K562 (cell line): ENCODE data around the gene NR3C1. TPM values are rescaled to one million over a fixed set of nuclear protein-coding genes. Genes with fewer than 3 reads are reported as not detected.
A peak's percentile ranks its signal among the peaks of the same experiment; 100 is the strongest.

Source experiments
- ASH1L ChIP-seq: fragments of 450-650 bp; IDR thresholded peaks from 2 replicates; pipeline ENCODE4 v1.6.1; 2018; ENCODE audit warnings: borderline replicate concordance, mild to moderate bottlenecking, low read depth; ENCODE audit not compliant: partially characterized antibody
- ATF3 ChIP-seq, 2 experiments: fragments of 450-650 bp in 1 of 2; sonication (generic) in 1 of 2; formaldehyde crosslinking in 1 of 2; IDR thresholded peaks in 1 of 2; conservative IDR thresholded peaks in 1 of 2; 2 replicates each; pipeline versions ENCODE4 v1.6.1 to v1.8.1; 2016 to 2023; ENCODE audit warnings: mild to moderate bottlenecking in 2 of 2, moderate library complexity in 2 of 2, inconsistent platforms in 1 of 2, missing genetic modification reagents in 1 of 2
- FIP1L1 ChIP-seq: fragments of 200-400 bp; formaldehyde crosslinking; IDR thresholded peaks from 2 replicates; pipeline ENCODE4 v1.6.1; 2018; ENCODE audit warnings: mild to moderate bottlenecking, low read depth, low read length; ENCODE audit not compliant: poor library complexity, severe bottlenecking
- HDAC2 ChIP-seq: fragments of 450-650 bp; IDR thresholded peaks from 2 replicates; pipeline ENCODE4 v1.6.1; 2016; ENCODE audit warnings: mild to moderate bottlenecking
- HOMEZ ChIP-seq: fragments of 250-450 bp; sonication (Bioruptor Pico); IDR thresholded peaks from 2 replicates; pipeline ENCODE4 v1.4.0; 2020; ENCODE audit warnings: mild to moderate bottlenecking, moderate library complexity
- PCBP1 ChIP-seq: fragments of 200-400 bp; formaldehyde crosslinking; IDR thresholded peaks from 2 replicates; pipeline ENCODE4 v1.6.1; 2018; ENCODE audit warnings: mild to moderate bottlenecking, low read depth, low read length; ENCODE audit not compliant: poor library complexity, severe bottlenecking
- RB1 ChIP-seq: fragments of 450-650 bp; IDR thresholded peaks from 2 replicates; pipeline ENCODE4 v1.6.1; 2017; ENCODE audit warnings: low read depth, mild to moderate bottlenecking
- RFX5 ChIP-seq: IDR thresholded peaks from 2 replicates; pipeline ENCODE4 v1.6.1; 2011; ENCODE audit warnings: low read depth, mild to moderate bottlenecking, improper control_type of control experiment, low read length
- RFX7 ChIP-seq: fragments of 250-450 bp; sonication (Bioruptor Pico); IDR thresholded peaks from 2 replicates; pipeline ENCODE4 v1.5.1; 2021; ENCODE audit warnings: mild to moderate bottlenecking
- SNAPC5 ChIP-seq: fragments of 250-450 bp; sonication (Bioruptor Pico); IDR thresholded peaks from 2 replicates; pipeline ENCODE4 v1.8.0; 2021; ENCODE audit warnings: moderate library complexity, mild to moderate bottlenecking, inconsistent platforms
- SRSF9 ChIP-seq: fragments of 200-400 bp; formaldehyde crosslinking; IDR thresholded peaks from 2 replicates; pipeline ENCODE4 v1.6.1; 2017; ENCODE audit warnings: low read depth, low read length, borderline replicate concordance
- TCF7L2 ChIP-seq: fragments of 150-350 bp; IDR thresholded peaks from 2 replicates; pipeline ENCODE4 v1.6.1; 2016; ENCODE audit warnings: low read depth, mild to moderate bottlenecking, low read length, moderate library complexity
- ZNF121 ChIP-seq: sonication (generic); formaldehyde crosslinking; conservative IDR thresholded peaks from 2 replicates; pipeline ENCODE4 v1.8.0; 2022; ENCODE audit warnings: missing genetic modification reagents
- polyA plus RNA-seq, 8 experiments: library from polyadenylated mRNA; depleted of rRNA in 4 of 8; stranded (reverse) in 5 of 8; unstranded in 3 of 8; fragments of >200 nt; fragmentation: Nextera tagmentation in 2 of 8; fragmentation: Illumina TruSeq in 1 of 8; extraction: Ambion mirVana in 2 of 8; extraction: Trizol in 1 of 8; gene quantifications; 2 replicates each; pipeline versions ENCODE4 v1.2.1 to v1.2.3, GENCODE V29; 2011 to 2014; ENCODE audit warnings: inconsistent platforms in 1 of 8, missing spikeins in 1 of 8
- total RNA-seq, 7 experiments: library from RNA; depleted of rRNA in 6 of 7; stranded (reverse); fragments of >200 nt in 6 of 7; fragmentation: Illumina TruSeq in 2 of 7; extraction: Trizol in 2 of 7; gene quantifications; 2 replicates each; pipeline versions ENCODE4 v1.2.1 to v1.2.3, GENCODE V29; 2011 to 2021; ENCODE audit warnings: low replicate concordance in 1 of 7
- TF ChIP-seq, protein P1 (sequence below): fragments of 450-650 bp; formaldehyde crosslinking; IDR thresholded peaks from 2 replicates; pipeline ENCODE4 v1.4.0; 2020; ENCODE audit warnings: mild to moderate bottlenecking, moderate library complexity
- TF ChIP-seq, protein P2 (sequence below), 2 experiments: IDR thresholded peaks; 2 replicates each; pipeline ENCODE4 v1.6.1; 2012; ENCODE audit warnings: improper control_type of control experiment in 2 of 2, low read depth in 2 of 2, low read length in 2 of 2, borderline replicate concordance in 1 of 2

Gene NR3C1
- total and polyA plus RNA-seq, 9 of the 15 experiments (the other 6 are each of a cell fraction or from before 2014, with no cell fraction given) = 8.2 to 36.0 (median 15.0) TPM

DNA sequence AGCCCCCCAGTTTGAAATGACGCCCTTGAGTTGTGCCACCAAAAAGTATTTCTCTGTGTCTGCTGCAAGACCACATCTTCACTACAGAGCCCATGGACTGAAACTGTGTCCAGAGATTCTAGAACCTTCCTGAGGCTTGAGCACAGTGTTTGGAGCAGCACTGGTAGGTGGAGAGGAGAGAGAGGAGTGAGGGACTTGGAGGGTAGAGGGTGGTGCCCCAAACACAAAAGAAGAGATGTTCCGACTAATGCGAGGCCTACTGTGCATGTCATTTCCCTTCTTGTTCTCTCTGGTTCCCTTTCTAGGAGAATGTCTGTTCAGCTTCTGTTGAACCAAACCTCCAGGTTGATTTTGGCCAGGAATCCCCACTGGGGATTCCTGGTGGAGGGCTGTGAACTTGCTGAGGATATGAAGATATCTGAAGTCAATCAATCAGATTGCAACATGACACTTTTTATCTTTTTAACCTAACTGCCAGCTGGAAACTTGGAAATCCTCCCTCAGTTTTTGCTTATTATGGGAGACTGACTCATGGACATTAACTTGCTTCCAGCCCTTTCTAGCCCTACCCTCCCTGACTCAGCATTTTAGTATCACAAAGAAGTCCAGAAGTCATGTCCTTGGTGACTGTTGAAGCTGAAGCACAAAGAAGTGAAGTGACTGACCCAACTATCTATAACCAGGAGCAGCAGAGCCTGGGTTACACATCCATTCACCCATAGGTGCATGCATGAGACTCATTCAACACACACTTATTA lies 154.5 kb downstream of the NR3C1 start (continued):
- TF ChIP-seq ATF3 (IDR thresholded peaks at IDR 0.05) = peak; percentile 83
- TF ChIP-seq ATF3 (CRISPR knock-in tag; conservative IDR thresholded peaks at IDR 0.05) = 0 out of 2 replicates have a peak, but pooled peaks have one; percentile 16
- no peak for TF ChIP-seq SNAPC5 (CRISPR knock-in tag)
- no peak for TF ChIP-seq ASH1L
- TF ChIP-seq RB1 = no peak
- TF ChIP-seq, protein P1, sequence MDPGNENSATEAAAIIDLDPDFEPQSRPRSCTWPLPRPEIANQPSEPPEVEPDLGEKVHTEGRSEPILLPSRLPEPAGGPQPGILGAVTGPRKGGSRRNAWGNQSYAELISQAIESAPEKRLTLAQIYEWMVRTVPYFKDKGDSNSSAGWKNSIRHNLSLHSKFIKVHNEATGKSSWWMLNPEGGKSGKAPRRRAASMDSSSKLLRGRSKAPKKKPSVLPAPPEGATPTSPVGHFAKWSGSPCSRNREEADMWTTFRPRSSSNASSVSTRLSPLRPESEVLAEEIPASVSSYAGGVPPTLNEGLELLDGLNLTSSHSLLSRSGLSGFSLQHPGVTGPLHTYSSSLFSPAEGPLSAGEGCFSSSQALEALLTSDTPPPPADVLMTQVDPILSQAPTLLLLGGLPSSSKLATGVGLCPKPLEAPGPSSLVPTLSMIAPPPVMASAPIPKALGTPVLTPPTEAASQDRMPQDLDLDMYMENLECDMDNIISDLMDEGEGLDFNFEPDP = no peak
- TF ChIP-seq FIP1L1 = no peak
- no peak for TF ChIP-seq TCF7L2
- TF ChIP-seq RFX7 (CRISPR knock-in tag) = no peak
- TF ChIP-seq SRSF9 = no peak
- no peak for TF ChIP-seq PCBP1
- TF ChIP-seq RFX5 = no peak
- TF ChIP-seq, protein P2, sequence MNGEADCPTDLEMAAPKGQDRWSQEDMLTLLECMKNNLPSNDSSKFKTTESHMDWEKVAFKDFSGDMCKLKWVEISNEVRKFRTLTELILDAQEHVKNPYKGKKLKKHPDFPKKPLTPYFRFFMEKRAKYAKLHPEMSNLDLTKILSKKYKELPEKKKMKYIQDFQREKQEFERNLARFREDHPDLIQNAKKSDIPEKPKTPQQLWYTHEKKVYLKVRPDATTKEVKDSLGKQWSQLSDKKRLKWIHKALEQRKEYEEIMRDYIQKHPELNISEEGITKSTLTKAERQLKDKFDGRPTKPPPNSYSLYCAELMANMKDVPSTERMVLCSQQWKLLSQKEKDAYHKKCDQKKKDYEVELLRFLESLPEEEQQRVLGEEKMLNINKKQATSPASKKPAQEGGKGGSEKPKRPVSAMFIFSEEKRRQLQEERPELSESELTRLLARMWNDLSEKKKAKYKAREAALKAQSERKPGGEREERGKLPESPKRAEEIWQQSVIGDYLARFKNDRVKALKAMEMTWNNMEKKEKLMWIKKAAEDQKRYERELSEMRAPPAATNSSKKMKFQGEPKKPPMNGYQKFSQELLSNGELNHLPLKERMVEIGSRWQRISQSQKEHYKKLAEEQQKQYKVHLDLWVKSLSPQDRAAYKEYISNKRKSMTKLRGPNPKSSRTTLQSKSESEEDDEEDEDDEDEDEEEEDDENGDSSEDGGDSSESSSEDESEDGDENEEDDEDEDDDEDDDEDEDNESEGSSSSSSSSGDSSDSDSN (IDR thresholded peaks at IDR 0.05; ENCODE audit: borderline replicate concordance in 1 of 2, low read depth in 2 of 2, low read length in 2 of 2) = 0 out of 4 replicates have a peak, but pooled peaks of 1 of the 2 experiments have one; percentile 42
- TF ChIP-seq HDAC2 = 0 out of 2 replicates have a peak, but pooled peaks have one; percentile 54
- TF ChIP-seq HOMEZ (CRISPR knock-in tag) = no peak
- TF ChIP-seq ZNF121 (CRISPR knock-in tag) = no peak
